SHP77 treated with DMSO at 0.1 percent for 48 hours (cell line): ENCODE data around the gene ZNF276.

ENCODE experiments used
- DNase-seq: peaks from one replicate; lab custom pipeline; 2025; lab: John Stamatoyannopoulos, UW

ZNF276 gene

GRCh38 chr16:89711601-89712273 lies 9.6 kb upstream of the ZNF276 start:
- DNase-seq, result peak; percentile 32

GRCh38 chr16:89712274-89712781 lies 9.0 kb upstream of the ZNF276 start:
- peak; percentile 3 for DNase-seq

- no peak for DNase-seq
Measured at GRCh38 chr16:89716493-89716892, 4.8 kb upstream of the ZNF276 start.

GRCh38 chr16:89716916-89717687 lies 4.2 kb upstream of the ZNF276 start:
- DNase-seq, result no peak

- DNase-seq, result no peak
Measured at GRCh38 chr16:89717688-89718505, 3.4 kb upstream of the ZNF276 start.

GRCh38 chr16:89720551-89720812 lies 855 bp upstream of the ZNF276 start:
- DNase-seq, result peak; percentile 23

- DNase-seq, result no peak
Measured at GRCh38 chr16:89721546-89722391, 432 bp downstream of the ZNF276 start.

- no peak for DNase-seq
Measured at GRCh38 chr16:89722392-89723278, 1.3 kb downstream of the ZNF276 start.

- no peak for DNase-seq
Measured at GRCh38 chr16:89723279-89724250, 2.2 kb downstream of the ZNF276 start.

GRCh38 chr16:89727406-89728120 lies 6.2 kb downstream of the ZNF276 start:
- DNase-seq, result no peak

GRCh38 chr16:89729293-89729692 lies 8.0 kb downstream of the ZNF276 start:
- DNase-seq, result no peak

GRCh38 chr16:89729863-89730593 lies 8.7 kb downstream of the ZNF276 start:
- DNase-seq, result no peak

- DNase-seq, result no peak
Measured at GRCh38 chr16:89730610-89731234, 9.4 kb downstream of the ZNF276 start.

GRCh38 chr16:89732142-89732917 lies 11.0 kb downstream of the ZNF276 start:
- no peak for DNase-seq

GRCh38 chr16:89732918-89733242 lies 11.5 kb downstream of the ZNF276 start:
- no peak for DNase-seq

- DNase-seq, result no peak
Measured at GRCh38 chr16:89733322-89733721, 12.0 kb downstream of the ZNF276 start.

- no peak for DNase-seq
Measured at GRCh38 chr16:89733792-89734191, 12.5 kb downstream of the ZNF276 start.
